Mesenchymal stem cell (in vitro differentiated cells and primary cell): Measurements from ENCODE around the gene UNC13C.

Experiments used
- DNase-seq: peaks from one replicate; pipeline ENCODE4 v3.0.0-alpha.2; 2013
- H2AFZ ChIP-seq: one replicate; pipeline ENCODE4 v1.6.1; 2013; ENCODE audit warnings: low read depth, mild to moderate bottlenecking, control low read depth, inconsistent platforms, low read length, moderate library complexity
- H2AK5ac ChIP-seq: 2 replicates; pipeline ENCODE4 v1.6.1; 2013; ENCODE audit warnings: low read length, moderate library complexity, mild to moderate bottlenecking, inconsistent platforms; ENCODE audit not compliant: severe bottlenecking
- H2BK120ac ChIP-seq: one replicate; pipeline ENCODE4 v1.6.1; 2013; ENCODE audit warnings: low read depth, mild to moderate bottlenecking, inconsistent platforms, low read length, moderate library complexity
- H2BK12ac ChIP-seq, 2 experiments: one replicate each; pipeline ENCODE4 v1.6.1; 2013; ENCODE audit warnings: inconsistent platforms in 2 of 2, low read length in 2 of 2, mild to moderate bottlenecking in 2 of 2, moderate library complexity in 2 of 2, control low read depth in 1 of 2
- H2BK15ac ChIP-seq: one replicate; pipeline ENCODE4 v1.6.1; 2013; ENCODE audit warnings: mild to moderate bottlenecking, low read depth, inconsistent platforms; ENCODE audit not compliant: poor library complexity, severe bottlenecking
- H2BK5ac ChIP-seq: 2 replicates; pipeline ENCODE4 v1.6.1; 2013; ENCODE audit warnings: low read depth, mild to moderate bottlenecking, low read length, control low read depth, inconsistent platforms; ENCODE audit not compliant: poor library complexity, severe bottlenecking
- H3K14ac ChIP-seq, 2 experiments: one replicate each; pipeline ENCODE4 v1.6.1; 2013; ENCODE audit warnings: inconsistent platforms in 2 of 2, low read length in 2 of 2, control low read depth in 1 of 2, mild to moderate bottlenecking in 1 of 2, moderate library complexity in 1 of 2
- H3K18ac ChIP-seq, 2 experiments: one replicate each; pipeline ENCODE4 v1.6.1; 2013; ENCODE audit warnings: inconsistent platforms in 2 of 2, low read length in 2 of 2, control low read depth in 1 of 2, low read depth in 1 of 2, mild to moderate bottlenecking in 1 of 2
- H3K23ac ChIP-seq, 2 experiments: one replicate each; pipeline ENCODE4 v1.6.1; 2013; ENCODE audit warnings: inconsistent platforms in 2 of 2, low read length in 2 of 2, mild to moderate bottlenecking in 2 of 2, moderate library complexity in 2 of 2, control low read depth in 1 of 2
- H3K27ac ChIP-seq: 2 replicates; pipeline ENCODE4 v1.5.1; 2013; ENCODE audit warnings: mild to moderate bottlenecking, moderate library complexity, low read length, control low read depth, inconsistent platforms; ENCODE audit not compliant: poor library complexity, severe bottlenecking
- H3K27me3 ChIP-seq, 2 experiments: 2 replicates each; pipeline versions ENCODE4 v1.6.1 to v1.7.0; 2013; ENCODE audit warnings: low read length in 2 of 2, mild to moderate bottlenecking in 2 of 2, moderate library complexity in 2 of 2, control low read depth in 1 of 2, inconsistent platforms in 1 of 2; ENCODE audit not compliant: control insufficient read depth in 1 of 2, insufficient read depth in 1 of 2
- H3K36me3 ChIP-seq, 2 experiments: 2 replicates each; pipeline versions ENCODE4 v1.6.1 to v1.7.0; 2013; ENCODE audit warnings: low read length in 2 of 2, control low read depth in 1 of 2, inconsistent platforms in 1 of 2, low read depth in 1 of 2, mild to moderate bottlenecking in 1 of 2; ENCODE audit not compliant: insufficient read depth in 2 of 2, control insufficient read depth in 1 of 2
- H3K4ac ChIP-seq, 2 experiments: one replicate each; pipeline ENCODE4 v1.6.1; 2013; ENCODE audit warnings: inconsistent platforms in 2 of 2, low read length in 2 of 2, mild to moderate bottlenecking in 2 of 2, moderate library complexity in 2 of 2, control low read depth in 1 of 2, low read depth in 1 of 2
- H3K4me1 ChIP-seq: 2 replicates; pipeline ENCODE4 v1.6.1; 2013; ENCODE audit warnings: low read depth, low read length, control low read depth; ENCODE audit not compliant: control insufficient read depth, insufficient read depth
- H3K4me2 ChIP-seq: 2 replicates; pipeline ENCODE4 v1.6.1; 2013; ENCODE audit warnings: low read length, mild to moderate bottlenecking, inconsistent platforms; ENCODE audit not compliant: poor library complexity, severe bottlenecking
- H3K4me3 ChIP-seq, 2 experiments: 2 replicates each; pipeline versions ENCODE4 v1.5.1 to v1.7.0; 2013; ENCODE audit warnings: low read length in 2 of 2, mild to moderate bottlenecking in 2 of 2, control low read depth in 1 of 2, low read depth in 1 of 2; ENCODE audit not compliant: insufficient read depth in 1 of 2
- H3K79me1 ChIP-seq: replicated peaks from 2 replicates; pipeline ENCODE4 v1.6.1; 2013; ENCODE audit warnings: mild to moderate bottlenecking, control low read depth, low read length, inconsistent platforms; ENCODE audit not compliant: poor library complexity, severe bottlenecking
- H3K9ac ChIP-seq: 2 replicates; pipeline ENCODE4 v1.7.0; 2013; ENCODE audit warnings: mild to moderate bottlenecking, low read length, moderate library complexity
- H3K9me3 ChIP-seq: 2 replicates; pipeline ENCODE4 v1.7.0; 2013; ENCODE audit warnings: mild to moderate bottlenecking, low read length; ENCODE audit not compliant: control insufficient read depth
- H4K8ac ChIP-seq: one replicate; pipeline ENCODE4 v1.6.1; 2013; ENCODE audit warnings: inconsistent platforms, mild to moderate bottlenecking, low read length, moderate library complexity
- H4K91ac ChIP-seq: one replicate; pipeline ENCODE4 v1.6.1; 2013; ENCODE audit warnings: mild to moderate bottlenecking, low read length, inconsistent platforms
- WGBS: methylation state at CpG from one replicate; pipeline ENCODE4 v1.1.7; 2013; ENCODE audit warnings: mixed read lengths; 5-methylcytosine and 5-hydroxymethylcytosine counted together

Gene UNC13C

GRCh38 chr15:54556231-54556630 is 578.0 kb downstream of the UNC13C start:
- Histone ChIP-seq H3K9ac (no peak overlapping the region), H3K36me3 (no peaks in the 10 kb centered on the region), H3K79me1 (no peaks in the 10 kb centered on the region), H3K9me3 (peaks cover 3% of the 10 kb centered on the region), H3K4me1 (no peaks in the 10 kb centered on the region), H3K27me3 (no peaks in the 10 kb centered on the region), H4K91ac (no peak overlapping the region), H2BK5ac (no peak overlapping the region), H3K27ac (no peak overlapping the region), H3K4me2 (no peak overlapping the region), H3K18ac (no peak overlapping the region), H2AK5ac (no peak overlapping the region), H2AFZ (no peak overlapping the region), H3K4me3 (no peak overlapping the region), H3K14ac (no peak overlapping the region), H4K8ac (no peak overlapping the region), H3K23ac (no peak overlapping the region), H2BK12ac (no peak overlapping the region), H2BK15ac (no peak overlapping the region), H2BK120ac (no peak overlapping the region), H3K4ac (no peak overlapping the region)
- WGBS, result 22% methylated on average over 1 of the region's 1 CpG
- no peak for DNase-seq

- no peak for DNase-seq
- Histone ChIP-seq H3K27me3 (no peaks in the 10 kb centered on the region), H4K8ac (no peak overlapping the region), H3K27ac (no peak overlapping the region), H3K18ac (no peak overlapping the region), H3K36me3 (no peaks in the 10 kb centered on the region), H3K4me1 (no peaks in the 10 kb centered on the region), H2AFZ (no peak overlapping the region), H3K4me2 (no peak overlapping the region), H2AK5ac (no peak overlapping the region), H4K91ac (no peak overlapping the region), H3K23ac (no peak overlapping the region), H3K4me3 (no peak overlapping the region), H2BK12ac (no peak overlapping the region), H3K9ac (no peak overlapping the region), H2BK120ac (no peak overlapping the region), H3K79me1 (no peaks in the 10 kb centered on the region), H3K14ac (no peak overlapping the region), H2BK15ac (no peak overlapping the region), H3K4ac (no peak overlapping the region), H3K9me3 (peaks cover 3% of the 10 kb centered on the region), H2BK5ac (no peak overlapping the region)
- WGBS, result 72% methylated on average over 3 of the region's 4 CpGs
Measured at GRCh38 chr15:54559405-54560069, 581.3 kb downstream of the UNC13C start.

GRCh38 chr15:54560417-54560816 is 582.2 kb downstream of the UNC13C start:
- no peak overlapping the region for H3K14ac ChIP-seq
- H3K4me2 ChIP-seq, result no peak overlapping the region
- no peak overlapping the region for H2BK120ac ChIP-seq
- no peak overlapping the region for H3K23ac ChIP-seq
- H2BK15ac ChIP-seq, result no peak overlapping the region
- no peak overlapping the region for H2AK5ac ChIP-seq
- H3K36me3 ChIP-seq, result no peaks in the 10 kb centered on the region
- no peak overlapping the region for H3K4ac ChIP-seq
- H3K4me1 ChIP-seq, result no peaks in the 10 kb centered on the region
- no peak overlapping the region for H4K8ac ChIP-seq
- H2BK12ac ChIP-seq, result no peak overlapping the region
- peaks cover 3% of the 10 kb centered on the region for H3K9me3 ChIP-seq
- no peak overlapping the region for H3K18ac ChIP-seq
- no peak for DNase-seq
- H3K79me1 ChIP-seq, result no peaks in the 10 kb centered on the region
- H2AFZ ChIP-seq, result no peak overlapping the region
- H2BK5ac ChIP-seq, result no peak overlapping the region
- no CpG with 5 or more reads among the region's 2 CpGs for WGBS
- H3K4me3 ChIP-seq, result no peak overlapping the region
- H4K91ac ChIP-seq, result no peak overlapping the region
- H3K9ac ChIP-seq, result no peak overlapping the region
- no peaks in the 10 kb centered on the region for H3K27me3 ChIP-seq
- no peak overlapping the region for H3K27ac ChIP-seq

GRCh38 chr15:54564166-54564565 is 585.9 kb downstream of the UNC13C start:
- WGBS, result 85% methylated on average over 3 of the region's 3 CpGs
- DNase-seq, result no peak

More at GRCh38 chr15:54564166-54564565, 585.9 kb downstream of the UNC13C start:
- Histone ChIP-seq H3K27ac (no peak overlapping the region), H3K4me2 (no peak overlapping the region), H2AFZ (no peak overlapping the region), H2BK15ac (no peak overlapping the region), H3K27me3 (no peaks in the 10 kb centered on the region), H3K23ac (no peak overlapping the region), H4K91ac (no peak overlapping the region), H2BK12ac (no peak overlapping the region), H4K8ac (no peak overlapping the region), H2BK120ac (no peak overlapping the region), H3K79me1 (no peaks in the 10 kb centered on the region), H3K4me1 (no peaks in the 10 kb centered on the region), H3K18ac (no peak overlapping the region), H3K9ac (no peak overlapping the region), H3K36me3 (no peaks in the 10 kb centered on the region), H2BK5ac (no peak overlapping the region), H3K4me3 (no peak overlapping the region), H3K9me3 (peaks cover 3% of the 10 kb centered on the region), H3K4ac (no peak overlapping the region), H3K14ac (no peak overlapping the region), H2AK5ac (no peak overlapping the region)
